Activated CD4-positive, CD25-positive, alpha-beta regulatory T cell treated with anti-CD3 and anti-CD28 coated beads, Interleukin-2, amount 50 U/mL, for 72 hours (primary cell): ENCODE measurements around the gene CYBC1.
A peak's percentile ranks its signal among the peaks of the same experiment; 100 is the strongest.

Source experiments
- DNase-seq: peaks from one replicate; pipeline ENCODE4 v3.0.0; 2021

The CYBC1 gene

GRCh38 chr17:82405051-82405450, 45.5 kb downstream of the CYBC1 start:
- no peak for DNase-seq

- DNase-seq = no peak
Measured at GRCh38 chr17:82403662-82404660, 46.6 kb downstream of the CYBC1 start.

GRCh38 chr17:82402865-82403264, 47.7 kb downstream of the CYBC1 start:
- no peak for DNase-seq

- peak; percentile 67 for DNase-seq
Measured at GRCh38 chr17:82400830-82401229, 49.7 kb downstream of the CYBC1 start.

GRCh38 chr17:82400206-82400605, 50.3 kb downstream of the CYBC1 start:
- no peak for DNase-seq

GRCh38 chr17:82399601-82400101, 50.9 kb downstream of the CYBC1 start:
- no peak for DNase-seq

GRCh38 chr17:82399041-82399441, 51.5 kb downstream of the CYBC1 start:
- DNase-seq = no peak

- no peak for DNase-seq
Measured at GRCh38 chr17:82397449-82398335, 52.9 kb downstream of the CYBC1 start.

- no peak for DNase-seq
Measured at GRCh38 chr17:82396601-82397435, 53.7 kb downstream of the CYBC1 start.

- DNase-seq = no peak
Measured at GRCh38 chr17:82394278-82394677, 56.3 kb downstream of the CYBC1 start.

- DNase-seq = no peak
Measured at GRCh38 chr17:82392941-82393340, 57.6 kb downstream of the CYBC1 start.
